Erythroblast (primary cell): ENCODE results near the gene MYLK.

ENCODE experiments used
- GATA1 ChIP-seq: IDR thresholded peaks from 2 replicates; pipeline ENCODE4 v1.6.1; 2011; ENCODE audit warnings: low read depth, mild to moderate bottlenecking, control low read depth, low read length, moderate library complexity
- POLR2A ChIP-seq: IDR thresholded peaks from 2 replicates; pipeline ENCODE4 v1.6.1; 2011; ENCODE audit warnings: mild to moderate bottlenecking, low read length

- TF ChIP-seq POLR2A (no peak), GATA1 (no peak)
Observed at GRCh38 chr3:123605789-123606234, 278.3 kb downstream of the MYLK start.
